ENCODE results near the gene GPR158.

The GPR158 gene

DNA sequence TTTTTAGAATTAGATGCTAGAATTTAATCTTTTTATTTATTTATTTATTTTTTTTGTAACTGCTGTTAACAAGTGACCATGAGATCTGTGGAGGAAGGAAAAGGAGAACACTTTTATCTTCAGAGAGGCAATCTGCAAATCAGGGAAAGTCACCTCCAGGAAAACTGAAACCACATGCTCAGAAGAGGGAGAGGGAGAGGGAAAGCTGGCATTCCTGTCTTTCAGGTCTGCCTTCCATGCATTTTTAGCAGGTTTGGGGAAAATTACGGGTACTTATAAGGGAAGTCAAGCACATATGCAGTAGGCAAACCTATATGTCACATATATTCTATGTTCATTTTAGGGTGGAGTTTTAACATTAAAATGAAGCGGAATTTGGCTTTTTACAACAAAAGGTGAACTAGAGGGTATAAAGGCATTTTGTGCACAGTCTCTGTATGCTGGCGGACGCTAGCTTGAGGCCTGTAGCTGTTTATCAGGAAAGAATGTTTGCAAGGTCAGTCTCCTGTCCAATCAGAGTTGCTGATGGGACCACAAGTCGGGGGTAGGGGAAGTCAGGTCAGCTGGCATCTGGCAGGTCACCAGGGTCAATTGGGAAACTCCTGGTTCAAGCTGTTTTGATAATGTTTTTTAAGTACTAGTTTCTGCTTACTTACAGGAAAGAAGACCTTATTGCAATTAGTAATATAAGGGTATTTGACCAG is 333.5 kb downstream of the GPR158 start:
- DNase-seq, result no peak

DNA sequence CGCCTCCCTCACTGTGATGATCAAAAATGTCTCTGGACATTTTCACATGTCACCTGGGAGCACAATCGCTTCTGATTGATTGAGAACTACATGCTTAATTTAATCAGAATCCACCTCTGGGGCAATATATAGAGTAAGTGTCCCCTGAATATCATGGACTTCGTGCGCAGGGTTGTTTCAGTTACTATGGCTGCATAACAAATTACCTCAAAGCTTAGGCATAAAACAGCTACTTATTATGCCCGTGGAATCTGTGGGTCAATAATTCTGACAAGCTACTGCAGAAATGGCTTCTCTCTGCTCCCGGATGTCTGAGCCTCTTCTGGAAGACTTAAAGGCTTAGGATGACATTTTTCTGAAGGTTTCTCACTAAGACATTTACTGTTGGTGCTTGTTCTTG is 334.4 kb downstream of the GPR158 start:
- no peak for DNase-seq

DNA sequence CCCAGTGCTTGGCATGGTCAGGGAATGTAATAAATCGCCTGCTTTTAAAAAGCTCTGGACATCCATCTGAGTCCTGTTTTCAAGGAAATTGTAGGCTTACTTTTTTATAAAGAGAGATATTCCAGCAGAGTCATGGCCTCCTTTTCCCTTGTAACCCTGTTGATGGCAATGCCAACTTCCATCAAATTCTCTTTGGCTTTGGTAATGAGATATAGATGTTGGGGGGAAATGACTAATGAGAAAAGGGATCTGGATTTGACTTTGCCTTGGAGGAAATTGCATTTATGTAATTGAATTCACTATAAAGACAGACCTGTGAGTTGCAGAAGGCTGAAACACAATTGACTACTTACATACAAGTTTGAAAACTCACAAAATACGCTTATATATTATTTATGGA is 347.5 kb downstream of the GPR158 start:
- DNase-seq, result no peak

DNA sequence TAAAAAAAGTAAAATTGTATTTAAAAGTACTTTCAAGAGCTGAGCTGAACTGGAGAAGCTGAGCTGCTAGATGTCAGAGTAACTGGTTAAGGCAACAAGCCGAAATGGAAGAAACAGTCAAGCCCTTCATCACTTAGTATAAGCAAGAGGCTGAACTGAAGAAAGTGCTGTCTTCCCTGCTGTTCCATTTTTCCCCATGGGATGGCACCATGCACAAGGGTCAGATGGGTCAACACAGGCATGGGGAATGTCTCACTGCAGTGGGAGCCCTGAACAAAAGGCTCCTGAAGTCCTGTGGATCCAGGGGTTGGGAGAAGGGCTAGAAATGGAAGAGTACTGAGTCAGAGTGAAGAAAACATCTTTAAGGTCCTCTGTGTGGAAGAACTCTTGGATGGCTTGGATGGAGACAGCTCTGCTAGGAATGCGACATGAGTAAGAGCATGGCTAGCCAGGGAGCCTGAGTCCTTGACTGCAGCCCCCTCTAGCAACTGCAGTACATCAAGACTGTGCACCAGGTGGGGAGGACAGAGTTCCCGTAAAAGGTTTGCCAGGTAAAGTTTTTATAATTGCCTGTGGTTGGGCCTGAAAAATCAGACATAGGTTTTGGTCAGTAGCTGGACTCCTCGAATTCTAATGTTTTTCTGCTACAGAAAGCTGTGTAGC is 348.3 kb downstream of the GPR158 start:
- no peak for DNase-seq

DNA sequence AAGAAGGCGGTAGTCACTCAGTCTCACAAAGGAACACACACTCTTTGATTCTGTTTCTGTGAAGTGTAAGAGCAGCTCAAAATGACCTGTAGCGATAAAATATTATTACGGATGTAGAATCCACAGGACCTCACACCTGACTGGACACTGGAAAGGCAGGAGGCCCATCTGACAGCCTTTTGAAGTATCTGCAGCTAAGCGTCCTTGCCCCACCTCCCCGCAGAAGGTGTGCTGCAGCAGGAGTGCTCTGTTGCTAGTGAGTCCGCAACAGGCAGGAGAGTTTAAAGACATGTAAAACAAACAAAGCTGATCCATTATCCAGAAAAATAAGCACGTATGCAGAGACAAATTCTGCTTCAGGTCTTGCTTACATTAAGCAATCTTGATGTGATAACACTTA is 355.5 kb downstream of the GPR158 start:
- DNase-seq, result no peak

DNA sequence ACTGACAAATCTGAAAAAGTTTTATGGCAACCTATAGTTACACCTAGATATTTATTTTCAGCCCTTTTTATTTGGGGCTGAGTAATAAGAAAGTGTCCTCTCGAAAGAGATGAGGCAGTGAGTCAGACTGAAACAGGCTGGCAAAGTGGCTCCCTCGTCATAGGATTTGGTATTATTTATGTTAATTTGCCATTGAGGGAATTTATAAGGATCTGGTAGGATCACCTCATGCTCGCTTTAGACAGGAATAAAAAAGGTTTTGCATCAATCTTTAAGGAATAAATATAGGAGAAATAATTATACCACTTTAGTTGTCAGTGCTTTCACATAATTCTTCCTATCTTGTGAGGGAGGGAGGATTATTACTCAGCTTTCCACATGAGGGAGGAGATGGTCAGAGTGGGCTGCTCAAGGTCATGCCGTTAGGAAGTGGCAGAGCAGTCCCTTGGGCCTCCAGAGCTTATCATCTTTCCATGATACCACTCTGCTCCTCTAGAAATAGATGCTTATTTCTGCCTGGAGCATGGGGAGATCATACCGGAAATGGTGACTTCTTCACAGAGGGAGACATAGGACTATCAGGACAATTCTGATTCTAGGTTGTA is 356.8 kb downstream of the GPR158 start:
- DNase-seq, result no peak

DNA sequence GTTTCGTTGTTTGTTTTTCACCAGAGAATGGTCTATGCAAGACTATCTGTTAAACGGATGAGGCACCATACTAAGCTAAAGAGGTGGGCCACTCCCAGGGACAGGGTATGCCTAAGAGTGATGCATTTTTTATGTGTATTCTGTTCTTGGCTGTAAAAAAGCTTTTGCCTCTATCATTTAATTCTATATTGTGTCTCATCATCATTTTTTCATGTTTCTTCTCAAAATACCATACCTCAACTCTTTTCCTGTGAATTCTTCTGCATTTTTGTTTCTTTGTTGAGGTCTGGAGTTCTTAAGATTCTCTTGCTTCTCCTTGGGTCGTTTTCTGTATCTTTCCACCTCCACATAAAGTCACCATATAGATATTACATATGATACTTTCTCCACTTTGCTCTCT is 357.4 kb downstream of the GPR158 start:
- DNase-seq, result no peak

DNA sequence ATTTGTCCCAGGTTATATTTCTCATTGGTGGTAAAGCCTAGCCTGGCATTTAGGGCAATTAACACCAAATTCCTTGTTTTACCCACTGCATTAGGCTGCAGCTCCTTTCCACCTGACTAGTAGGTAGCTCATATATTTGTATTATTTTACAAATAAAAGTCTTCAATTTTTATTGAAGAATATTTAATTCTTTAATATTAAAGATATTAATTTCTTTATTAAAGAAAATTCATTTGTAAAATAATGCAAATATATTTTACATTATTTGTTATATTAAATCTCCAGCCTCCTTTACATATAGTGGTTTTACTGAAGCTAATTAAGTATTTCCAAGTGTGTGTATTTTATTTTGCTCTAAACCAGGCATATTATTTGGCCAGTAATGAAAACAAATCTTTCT is 361.2 kb downstream of the GPR158 start:
- DNase-seq, result no peak

DNA sequence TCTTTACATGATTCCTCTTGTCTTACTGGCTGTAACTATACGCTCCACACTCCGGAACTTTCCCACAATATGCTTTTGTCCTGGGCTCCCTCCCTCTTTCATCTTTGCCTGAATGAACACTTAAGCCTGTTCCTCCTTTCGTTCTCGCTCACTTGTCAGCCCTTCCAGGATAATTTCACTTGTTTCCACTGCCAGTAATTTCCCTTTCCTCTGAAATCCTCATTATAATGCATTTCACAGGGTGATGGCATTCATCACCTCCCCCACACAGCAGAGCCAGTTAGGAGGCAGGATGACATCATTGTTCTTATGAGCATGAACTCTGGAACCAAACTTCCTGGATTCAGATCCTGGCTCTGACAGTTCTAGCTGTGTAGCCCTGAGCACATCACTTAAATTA is 372.6 kb downstream of the GPR158 start:
- DNase-seq, result no peak

DNA sequence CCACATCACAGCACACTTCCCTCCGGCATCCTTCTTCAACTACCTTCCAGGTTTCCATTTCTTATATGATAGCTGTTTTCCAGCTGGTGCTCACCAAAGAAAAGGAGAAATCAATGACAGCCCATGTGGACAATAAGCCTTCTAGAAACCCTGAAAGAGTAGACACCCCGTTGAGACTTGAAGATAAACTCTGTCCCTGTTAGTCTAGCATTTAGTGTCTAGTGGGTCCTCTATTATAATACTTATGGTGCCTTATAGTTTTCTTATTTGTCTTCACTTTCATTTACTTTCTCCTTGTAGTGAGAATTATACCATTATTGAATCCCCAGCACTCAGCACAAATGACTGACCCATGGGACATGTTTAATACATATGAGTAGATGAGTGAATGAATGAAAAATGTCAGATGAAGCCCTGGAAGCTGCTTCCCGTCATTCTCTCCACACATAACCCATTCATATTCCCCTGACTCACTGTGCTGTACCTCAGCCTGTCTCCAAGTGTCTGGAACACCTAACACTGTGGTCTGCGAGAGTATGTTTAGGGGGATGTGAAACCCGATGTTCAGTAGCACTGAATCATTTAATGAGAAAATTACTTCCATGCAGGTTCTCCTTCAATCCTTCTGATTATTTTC is 377.6 kb downstream of the GPR158 start:
- no peak for DNase-seq

DNA sequence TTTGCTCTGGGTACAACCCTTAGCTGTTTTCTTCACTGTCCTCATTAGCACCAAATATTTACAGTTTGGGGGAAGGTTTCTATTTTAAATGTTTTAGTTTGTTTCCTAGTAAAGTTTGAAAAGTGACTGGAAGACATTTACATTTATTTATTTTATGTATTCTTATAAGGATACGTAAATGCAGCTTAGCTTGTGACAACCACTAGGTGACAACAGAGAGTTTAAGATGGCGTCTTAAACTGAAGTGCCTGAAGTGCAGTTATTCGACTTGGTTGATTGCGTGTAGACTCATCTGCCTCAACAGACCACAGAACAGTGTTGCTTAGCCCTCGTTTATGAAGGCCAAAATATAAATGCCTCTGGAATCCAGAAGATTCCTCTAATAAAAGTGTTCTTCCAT is 381.1 kb downstream of the GPR158 start:
- DNase-seq, result no peak

DNA sequence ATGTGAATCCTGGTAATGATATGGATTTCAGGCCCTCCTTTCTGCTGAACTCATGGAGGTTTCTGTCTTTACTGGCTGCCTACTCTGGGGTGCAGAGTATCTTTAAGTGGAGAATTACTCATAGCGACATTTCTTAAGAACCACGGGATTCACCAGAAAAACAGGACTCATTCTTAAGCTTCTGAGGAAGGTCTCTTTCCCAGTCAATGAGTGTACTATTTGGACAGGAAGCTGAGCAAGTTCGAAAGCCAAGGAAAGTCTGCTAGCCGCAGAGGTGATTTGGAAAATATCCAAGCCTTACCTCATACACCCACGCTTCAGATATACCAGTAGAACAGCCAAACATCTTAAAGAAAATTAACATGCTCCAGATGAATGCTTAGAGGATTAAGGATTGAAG is 381.7 kb downstream of the GPR158 start:
- no peak for DNase-seq

DNA sequence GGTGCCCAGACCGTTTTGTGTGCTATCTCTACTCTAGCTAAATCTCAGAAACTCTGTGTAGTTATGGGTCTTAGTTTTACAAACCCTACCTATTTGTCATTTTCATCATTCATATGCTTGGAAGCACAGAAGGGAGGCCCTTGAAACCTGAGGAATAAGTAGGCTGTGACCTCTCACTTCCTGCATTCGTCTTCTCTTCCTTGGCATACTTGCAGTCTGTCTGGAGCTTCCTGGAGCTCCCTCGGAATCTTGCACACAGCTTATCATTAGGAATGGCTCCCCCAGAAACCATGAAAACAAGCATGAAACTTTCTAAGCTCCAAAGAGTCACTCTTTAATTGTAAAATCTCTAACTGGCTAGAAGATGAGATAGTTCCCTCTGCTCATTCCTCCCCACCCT is 382.3 kb downstream of the GPR158 start:
- DNase-seq, result no peak

DNA sequence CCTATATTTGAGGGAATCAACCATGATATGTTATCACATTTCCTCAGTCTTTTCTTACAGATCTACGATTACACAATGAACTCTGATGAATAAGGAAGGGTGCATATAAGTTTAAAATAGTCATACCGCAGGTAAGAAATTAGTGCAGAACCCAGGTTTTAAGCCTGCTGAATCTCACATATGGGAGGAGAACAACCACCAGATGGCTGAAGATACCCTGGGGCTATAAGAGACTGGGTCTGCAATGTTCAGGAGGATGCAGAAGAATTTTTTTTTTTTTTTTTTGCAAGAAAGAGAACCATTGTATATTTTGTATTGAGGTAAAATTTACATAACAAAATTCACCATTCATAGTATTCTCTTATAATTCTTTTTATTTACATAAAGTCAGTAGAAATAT is 387.0 kb downstream of the GPR158 start:
- no peak for DNase-seq

DNA sequence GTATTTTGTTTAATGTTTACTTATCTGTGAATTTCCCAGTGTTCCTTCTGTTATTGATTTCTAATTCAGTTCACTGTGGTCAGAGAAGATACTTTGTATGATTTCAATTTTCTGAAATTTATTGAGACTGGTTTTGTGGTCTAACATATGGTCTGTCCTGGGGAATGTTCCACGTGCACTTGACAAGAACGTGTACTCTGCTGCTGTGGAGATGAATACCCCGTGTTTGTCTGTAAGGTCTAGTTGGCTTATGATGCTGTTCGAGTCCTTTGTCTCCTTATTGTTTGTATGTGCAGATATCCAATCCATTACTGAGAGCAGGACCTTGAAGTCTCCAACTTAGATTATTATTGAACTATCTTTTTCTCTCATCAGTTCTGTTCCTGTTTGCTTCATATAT is 387.7 kb downstream of the GPR158 start:
- DNase-seq, result no peak

DNA sequence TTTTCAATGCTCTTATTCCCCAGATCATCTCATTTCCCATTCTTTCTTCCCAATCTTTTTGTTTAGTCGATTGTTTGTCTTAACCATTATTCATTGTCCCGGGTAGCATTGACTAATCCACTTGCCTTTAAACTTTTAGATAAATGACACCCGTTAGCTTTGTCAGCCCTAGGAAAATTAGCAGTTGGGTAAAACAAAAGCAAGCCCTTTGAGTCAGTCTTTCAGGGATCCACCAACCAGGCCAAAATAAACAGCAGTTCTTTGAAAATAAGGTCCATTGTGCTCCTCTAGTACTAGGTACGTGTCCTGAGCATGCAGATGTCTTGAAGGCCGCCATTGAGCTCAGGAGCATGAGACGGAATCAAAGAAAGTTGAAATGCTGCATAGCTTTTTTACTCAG is 389.6 kb downstream of the GPR158 start:
- no peak for DNase-seq

DNA sequence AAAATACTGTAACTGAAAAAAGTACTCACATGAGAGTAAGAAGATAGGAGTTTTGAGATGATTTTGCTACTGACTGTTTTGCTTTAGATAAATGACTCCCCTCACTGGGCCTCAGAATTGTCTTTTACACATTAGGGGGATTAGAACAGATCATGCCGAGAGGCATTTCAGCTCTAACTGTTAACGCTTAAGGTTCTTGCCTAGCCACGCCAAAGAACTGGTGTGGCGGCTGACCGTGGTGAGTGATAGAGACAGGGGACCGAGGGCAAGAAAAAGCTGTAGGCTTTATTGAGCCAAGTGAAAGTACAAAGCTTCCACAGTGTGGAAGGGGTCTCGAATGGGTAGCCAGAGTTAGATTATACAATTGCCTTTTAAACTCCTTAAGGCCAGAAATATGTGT is 390.8 kb downstream of the GPR158 start:
- DNase-seq, result no peak

DNA sequence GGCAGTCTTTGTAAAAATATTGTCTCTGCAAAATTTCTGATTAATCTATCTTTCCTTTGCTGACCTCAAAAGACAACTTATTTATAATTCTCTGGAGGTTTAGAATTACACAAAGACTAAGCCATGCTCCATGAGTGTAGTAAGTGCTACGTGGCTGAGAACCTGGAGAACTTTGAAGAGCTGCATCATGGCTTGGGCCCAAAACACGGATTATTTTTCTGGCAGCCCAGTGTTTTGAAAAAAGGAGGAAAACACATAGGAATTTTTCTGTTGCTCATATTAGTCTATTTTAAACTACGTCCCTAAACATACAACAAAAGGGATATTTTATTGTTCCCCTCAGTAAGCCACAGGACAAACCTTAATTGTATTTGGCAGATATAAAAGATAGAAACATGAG is 398.5 kb downstream of the GPR158 start:
- no peak for DNase-seq

DNA sequence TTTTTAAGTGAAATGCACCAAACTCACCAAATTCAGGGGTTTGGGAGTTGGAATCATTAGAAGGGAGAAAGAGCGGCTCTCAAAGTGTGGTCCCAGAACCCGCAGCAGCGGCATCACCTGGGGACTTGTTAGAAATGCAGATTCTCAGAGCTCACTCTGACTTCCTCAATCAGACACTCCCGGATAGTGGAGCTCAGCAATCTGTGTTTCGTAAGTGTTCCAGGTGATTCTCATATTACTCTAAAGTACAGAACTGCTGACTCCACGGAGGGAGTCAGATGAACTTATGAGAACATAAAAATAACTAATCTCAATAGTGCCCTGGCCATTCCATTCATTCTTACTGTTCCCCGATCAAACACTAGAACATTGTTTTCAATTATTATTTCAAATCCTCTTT is 400.5 kb downstream of the GPR158 start:
- DNase-seq, result no peak

DNA sequence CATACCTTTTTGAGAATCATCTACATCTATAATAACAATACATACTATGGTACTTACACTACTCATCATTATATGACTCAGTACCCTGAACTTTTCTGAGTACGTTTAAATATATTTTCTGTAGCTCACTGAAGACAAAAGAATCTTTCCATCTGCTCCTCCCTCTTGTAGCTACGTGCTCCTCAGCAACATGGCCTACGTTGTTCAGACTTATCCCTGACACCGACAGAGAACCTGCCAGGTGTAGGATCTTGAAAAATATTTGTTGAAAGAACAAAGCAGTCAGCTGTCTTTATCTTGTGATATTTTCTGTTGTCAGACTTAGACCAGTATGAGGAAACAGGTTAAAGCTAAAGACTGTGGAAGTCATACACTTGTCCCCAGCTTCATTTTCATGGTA is 403.3 kb downstream of the GPR158 start:
- no peak for DNase-seq

DNA sequence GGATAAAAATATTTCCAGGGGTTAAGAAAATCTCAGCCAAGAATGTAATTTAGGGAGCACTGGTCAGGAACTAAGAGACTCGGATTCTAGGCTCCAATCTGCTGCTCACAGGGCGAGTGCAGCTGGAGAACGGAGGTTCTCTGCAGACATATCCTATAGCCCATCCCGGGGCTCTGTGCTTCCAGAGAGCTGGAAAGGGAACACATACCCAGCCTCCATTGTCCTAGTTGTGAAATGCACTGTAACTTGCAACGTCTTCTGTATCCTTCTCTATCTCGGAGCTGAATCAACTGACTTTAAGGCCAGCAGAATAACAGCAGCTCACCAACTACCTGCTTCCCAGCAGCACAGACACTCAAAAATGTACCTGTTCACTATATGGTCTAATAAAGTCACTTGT is 408.2 kb downstream of the GPR158 start:
- no peak for DNase-seq

DNA sequence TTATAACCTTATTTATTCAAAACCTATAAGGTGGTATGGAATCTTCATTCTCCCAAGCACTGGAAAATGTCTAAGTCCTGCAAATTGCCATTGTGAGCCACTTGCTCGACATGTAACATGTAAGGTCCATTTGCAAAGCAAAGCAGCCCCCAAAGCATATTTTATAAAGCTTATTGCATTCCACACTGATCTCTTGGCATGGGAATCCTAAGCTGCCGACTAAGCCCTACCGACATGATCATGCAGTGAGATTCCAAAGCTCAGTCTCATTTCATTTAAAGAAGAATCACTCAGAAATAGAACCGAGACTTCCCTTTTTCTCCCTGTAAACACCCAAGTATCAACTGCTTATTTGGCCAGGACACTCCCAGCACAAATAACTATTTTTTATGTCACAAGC is 425.9 kb downstream of the GPR158 start:
- DNase-seq, result no peak

DNA sequence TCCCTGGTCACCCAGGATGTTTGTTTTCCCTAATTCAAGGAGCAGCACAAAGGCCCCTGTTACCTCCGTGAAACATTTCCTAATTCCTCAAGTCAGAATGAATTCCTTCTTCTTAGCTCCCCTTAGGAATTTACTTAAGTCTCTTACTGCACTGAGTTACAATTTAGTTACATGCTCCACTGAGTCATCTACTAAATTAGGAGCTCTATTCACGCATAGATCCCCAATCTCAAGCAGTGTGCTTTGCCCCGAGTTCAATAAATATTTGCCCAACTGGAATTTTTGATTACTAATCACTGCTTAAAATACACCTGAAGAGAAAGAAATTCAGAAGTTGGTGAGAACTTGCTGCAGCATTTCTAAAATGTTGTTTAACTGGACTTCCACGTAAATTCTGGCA is 429.8 kb downstream of the GPR158 start:
- DNase-seq, result no peak

DNA sequence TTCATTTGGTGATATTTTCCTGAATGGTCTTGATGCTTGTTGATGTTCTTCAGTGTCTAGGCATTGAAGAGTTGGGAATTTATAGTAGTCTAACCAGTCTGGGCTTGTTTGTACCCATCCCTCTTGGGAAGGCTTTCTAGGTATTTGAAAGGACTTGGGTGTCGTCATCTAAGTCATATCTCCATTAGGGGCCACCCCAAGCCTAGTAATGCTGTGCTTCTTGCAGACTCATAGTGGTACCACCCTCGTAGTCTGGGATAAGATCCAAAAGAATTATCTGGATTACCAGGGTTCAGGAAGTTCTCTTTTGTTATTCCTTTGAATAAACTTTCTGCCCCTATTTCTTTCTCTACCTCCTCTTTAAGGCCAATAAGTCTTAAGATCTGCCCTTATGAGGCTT is 439.9 kb downstream of the GPR158 start:
- no peak for DNase-seq

All from activated CD4-positive, alpha-beta T cell treated with anti-CD3 and anti-CD28 coated beads for 4 hours (primary cell).